Fibroblast of lung (primary cell): ENCODE data around the gene CAST.

Experiments used
- EZH2 ChIP-seq: IDR thresholded peaks from 2 replicates; pipeline ENCODE4 v1.5.1; 2012; ENCODE audit warnings: low read length, control low read depth, mild to moderate bottlenecking; ENCODE audit errors: missing control alignments
- TF ChIP-seq, protein P1 (sequence below), 2 donors: IDR thresholded peaks in 1 of 2; conservative IDR thresholded peaks in 1 of 2; 1 replicate in 1 of 2; 2 replicates in 1 of 2; pipeline ENCODE4 v1.5.1; 2011 to 2012; ENCODE audit warnings: low read length in 2 of 2, control low read depth in 1 of 2, inconsistent platforms in 1 of 2, low read depth in 1 of 2, mild to moderate bottlenecking in 1 of 2

DNA sequence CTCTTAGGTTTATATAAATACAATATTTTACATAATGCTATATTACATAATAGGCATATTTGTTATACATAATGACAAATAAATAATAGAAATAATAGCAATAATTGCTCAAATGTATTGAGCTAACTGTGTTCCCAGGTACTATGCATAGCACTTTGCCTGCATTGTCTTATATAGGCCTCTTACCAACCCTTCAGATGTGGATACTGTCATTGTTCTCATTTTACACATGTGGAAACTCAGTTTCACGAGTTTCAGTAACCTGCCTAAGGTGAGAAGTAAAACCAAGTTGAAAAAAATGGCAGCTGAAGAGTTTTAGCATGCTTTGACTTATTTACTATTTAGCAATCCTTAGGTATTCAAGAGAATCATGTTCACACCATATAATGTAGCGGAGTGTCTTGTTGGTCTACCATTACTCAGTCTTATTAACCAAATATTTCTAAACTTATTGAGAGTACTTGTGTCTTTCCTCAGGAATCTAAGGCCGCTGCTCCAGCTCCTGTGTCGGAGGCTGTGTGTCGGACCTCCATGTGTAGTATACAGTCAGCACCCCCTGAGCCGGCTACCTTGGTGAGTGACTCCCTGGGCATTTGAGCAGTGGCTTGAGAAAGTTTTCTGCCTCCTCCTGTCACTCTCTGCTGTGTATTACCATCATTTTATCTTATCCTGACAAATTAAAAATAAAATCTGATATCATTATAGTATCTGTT is 88.1 kb downstream of the CAST start:
- TF ChIP-seq, protein P1, sequence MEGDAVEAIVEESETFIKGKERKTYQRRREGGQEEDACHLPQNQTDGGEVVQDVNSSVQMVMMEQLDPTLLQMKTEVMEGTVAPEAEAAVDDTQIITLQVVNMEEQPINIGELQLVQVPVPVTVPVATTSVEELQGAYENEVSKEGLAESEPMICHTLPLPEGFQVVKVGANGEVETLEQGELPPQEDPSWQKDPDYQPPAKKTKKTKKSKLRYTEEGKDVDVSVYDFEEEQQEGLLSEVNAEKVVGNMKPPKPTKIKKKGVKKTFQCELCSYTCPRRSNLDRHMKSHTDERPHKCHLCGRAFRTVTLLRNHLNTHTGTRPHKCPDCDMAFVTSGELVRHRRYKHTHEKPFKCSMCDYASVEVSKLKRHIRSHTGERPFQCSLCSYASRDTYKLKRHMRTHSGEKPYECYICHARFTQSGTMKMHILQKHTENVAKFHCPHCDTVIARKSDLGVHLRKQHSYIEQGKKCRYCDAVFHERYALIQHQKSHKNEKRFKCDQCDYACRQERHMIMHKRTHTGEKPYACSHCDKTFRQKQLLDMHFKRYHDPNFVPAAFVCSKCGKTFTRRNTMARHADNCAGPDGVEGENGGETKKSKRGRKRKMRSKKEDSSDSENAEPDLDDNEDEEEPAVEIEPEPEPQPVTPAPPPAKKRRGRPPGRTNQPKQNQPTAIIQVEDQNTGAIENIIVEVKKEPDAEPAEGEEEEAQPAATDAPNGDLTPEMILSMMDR (conservative IDR thresholded peaks at IDR 0.05 in 1 of 2, IDR thresholded peaks at IDR 0.05 in 1 of 2; ENCODE audit: low read depth in 1 of 2, low read length in 2 of 2), result no peak
- TF ChIP-seq EZH2, result no peak
